GM19025 (cell line): ENCODE results near the gene COL17A1.
A peak's percentile ranks its signal among the peaks of the same experiment; 100 is the strongest.

ENCODE experiments used
- ATAC-seq: cut with Tn5 transposase; IDR thresholded peaks from one replicate; pipeline ENCODE4 v1.9.1; 2021; ENCODE audit warnings: mild to moderate bottlenecking, low read depth, moderate library complexity; ENCODE audit not compliant: unreplicated experiment

Gene COL17A1

GRCh38 chr10:104085801-104086400 lies at the start of gene COL17A1:
TSS of gene COL17A1 (minus strand) at chr10:104085880. CDS start at chr10:104080673, 5,207 bp downstream.
- no peak for ATAC-seq

GRCh38 chr10:104130041-104130440 lies 44.4 kb upstream of the COL17A1 start:
- no peak for ATAC-seq

- ATAC-seq: no peak
Observed at GRCh38 chr10:104128214-104128613, 42.5 kb upstream of the COL17A1 start.

GRCh38 chr10:104127411-104127810 lies 41.7 kb upstream of the COL17A1 start:
- no peak for ATAC-seq

GRCh38 chr10:104123397-104123796 lies 37.7 kb upstream of the COL17A1 start:
- no peak for ATAC-seq

GRCh38 chr10:104122225-104123107 lies 36.8 kb upstream of the COL17A1 start:
- no peak for ATAC-seq

GRCh38 chr10:104121485-104122224 lies 36.0 kb upstream of the COL17A1 start, which contains the start of gene SFR1:
TSS of gene SFR1 (plus strand) at chr10:104122171. CDS start at chr10:104122184, 13 bp downstream.
- ATAC-seq: peak; percentile 92

GRCh38 chr10:104120903-104121484 lies 35.3 kb upstream of the COL17A1 start:
- peak; percentile 33 for ATAC-seq

- no peak for ATAC-seq
Observed at GRCh38 chr10:104120512-104120902, 34.8 kb upstream of the COL17A1 start.

GRCh38 chr10:104119996-104120395 lies 34.3 kb upstream of the COL17A1 start:
- no peak for ATAC-seq

- no peak for ATAC-seq
Observed at GRCh38 chr10:104117839-104118323, 32.2 kb upstream of the COL17A1 start.

- no peak for ATAC-seq
Observed at GRCh38 chr10:104113376-104113956, 27.8 kb upstream of the COL17A1 start.

GRCh38 chr10:104109908-104110662 lies 24.4 kb upstream of the COL17A1 start:
- ATAC-seq: peak; percentile 95

- ATAC-seq: no peak
Observed at GRCh38 chr10:104104926-104105325, 19.2 kb upstream of the COL17A1 start.

GRCh38 chr10:104104418-104104817 lies 18.7 kb upstream of the COL17A1 start:
- ATAC-seq: no peak

- no peak for ATAC-seq
Observed at GRCh38 chr10:104103956-104104355, 18.3 kb upstream of the COL17A1 start.

- no peak for ATAC-seq
Observed at GRCh38 chr10:104101902-104102301, 16.2 kb upstream of the COL17A1 start.

GRCh38 chr10:104100795-104101194 lies 15.1 kb upstream of the COL17A1 start:
- no peak for ATAC-seq

GRCh38 chr10:104099941-104100340 lies 14.3 kb upstream of the COL17A1 start:
- no peak for ATAC-seq
